Keratinocyte (primary cell): ENCODE measurements around the gene DEPDC4.

Source experiments
- EZH2 ChIP-seq: IDR thresholded peaks from one replicate; pipeline ENCODE4 v1.6.1; 2012; ENCODE audit warnings: inconsistent platforms, mild to moderate bottlenecking, low read length, moderate library complexity
- TF ChIP-seq, protein P1 (sequence below), 3 experiments: IDR thresholded peaks in 1 of 3; conservative IDR thresholded peaks in 1 of 3; optimal IDR thresholded peaks in 1 of 3; 2 replicates in 2 of 3; 3 replicates in 1 of 3; pipeline versions ENCODE3 to v1.5.1; 2011; ENCODE audit warnings: low read length in 3 of 3, mild to moderate bottlenecking in 3 of 3, moderate library complexity in 2 of 3, control low read depth in 1 of 3, inconsistent platforms in 1 of 3; ENCODE audit not compliant: insufficient read depth in 2 of 3; ENCODE audit errors: extremely low read depth in 1 of 3

DNA sequence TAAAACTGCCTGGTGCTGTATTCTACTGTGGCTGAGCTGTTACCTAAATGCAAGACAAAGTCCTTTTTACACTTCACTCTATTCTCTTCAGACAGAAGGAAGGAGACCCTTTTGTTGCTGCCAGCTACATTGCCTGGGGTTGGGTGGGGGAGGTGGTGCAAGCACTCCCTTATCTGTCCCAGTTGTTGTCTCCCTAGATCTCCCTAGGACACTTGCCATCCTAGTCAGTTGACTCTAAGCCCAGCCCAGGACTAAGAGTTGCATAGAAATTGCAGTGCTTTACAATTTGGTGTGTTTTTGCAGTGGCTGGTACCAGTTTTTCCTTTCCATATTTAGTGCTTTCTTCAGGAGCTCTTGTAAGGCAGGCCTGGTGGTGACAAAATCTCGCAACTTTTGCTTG, 35.2 kb upstream of the DEPDC4 start:
- TF ChIP-seq, protein P1, sequence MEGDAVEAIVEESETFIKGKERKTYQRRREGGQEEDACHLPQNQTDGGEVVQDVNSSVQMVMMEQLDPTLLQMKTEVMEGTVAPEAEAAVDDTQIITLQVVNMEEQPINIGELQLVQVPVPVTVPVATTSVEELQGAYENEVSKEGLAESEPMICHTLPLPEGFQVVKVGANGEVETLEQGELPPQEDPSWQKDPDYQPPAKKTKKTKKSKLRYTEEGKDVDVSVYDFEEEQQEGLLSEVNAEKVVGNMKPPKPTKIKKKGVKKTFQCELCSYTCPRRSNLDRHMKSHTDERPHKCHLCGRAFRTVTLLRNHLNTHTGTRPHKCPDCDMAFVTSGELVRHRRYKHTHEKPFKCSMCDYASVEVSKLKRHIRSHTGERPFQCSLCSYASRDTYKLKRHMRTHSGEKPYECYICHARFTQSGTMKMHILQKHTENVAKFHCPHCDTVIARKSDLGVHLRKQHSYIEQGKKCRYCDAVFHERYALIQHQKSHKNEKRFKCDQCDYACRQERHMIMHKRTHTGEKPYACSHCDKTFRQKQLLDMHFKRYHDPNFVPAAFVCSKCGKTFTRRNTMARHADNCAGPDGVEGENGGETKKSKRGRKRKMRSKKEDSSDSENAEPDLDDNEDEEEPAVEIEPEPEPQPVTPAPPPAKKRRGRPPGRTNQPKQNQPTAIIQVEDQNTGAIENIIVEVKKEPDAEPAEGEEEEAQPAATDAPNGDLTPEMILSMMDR (optimal IDR thresholded peaks at IDR 0.05 in 1 of 3, IDR thresholded peaks at IDR 0.05 in 1 of 3, conservative IDR thresholded peaks at IDR 0.05 in 1 of 3; ENCODE audit: extremely low read depth in 1 of 3, insufficient read depth in 2 of 3, low read length in 3 of 3), result no peak
- TF ChIP-seq EZH2, result no peak
